Measurements from ENCODE around the gene SLC17A7. TPM values are rescaled to one million over a fixed set of nuclear protein-coding genes. Genes with fewer than 3 reads are reported as not detected.

Gene SLC17A7
- total and polyA plus RNA-seq, 2 of the 13 experiments (the other 11 are each of a cell fraction or from before 2014, with no cell fraction given) = 0.32 TPM; not detected in 1

GRCh38 chr19:49451430-49452181 is 10.3 kb upstream of the SLC17A7 start, which contains the start of gene PIH1D1 (continued):
- TF ChIP-seq HMGXB3 (CRISPR knock-in tag; IDR thresholded peaks at IDR 0.05; ENCODE audit: borderline replicate concordance) (0 out of 2 replicates have a peak, but pooled peaks have one; percentile 26), NKX3-1 (CRISPR knock-in tag; IDR thresholded peaks at IDR 0.05) (no peak), TGIF2 (CRISPR knock-in tag; IDR thresholded peaks at IDR 0.05) (no peak), TCF12 (IDR thresholded peaks at IDR 0.05) (no peak), TCF12 (CRISPR knock-in tag; IDR thresholded peaks at IDR 0.05) (no peak), ZNF264 (CRISPR knock-in tag; IDR thresholded peaks at IDR 0.05) (no peak; the same call in 1 of the 2 replicates), BRCA1 (CRISPR knock-in tag; IDR thresholded peaks at IDR 0.05) (no peak), BCL3 (CRISPR knock-in tag; IDR thresholded peaks at IDR 0.05) (peak; percentile 38; the same call in 1 of the 2 replicates), ZNF709 (CRISPR knock-in tag; IDR thresholded peaks at IDR 0.05) (peak; percentile 83; the same call in 1 of the 2 replicates), ZBTB7A (CRISPR knock-in tag; IDR thresholded peaks at IDR 0.05) (no peak), ZNF207 (IDR thresholded peaks at IDR 0.05; ENCODE audit: borderline replicate concordance) (no peak), PITX1 (CRISPR knock-in tag; IDR thresholded peaks at IDR 0.05) (peak; percentile 26; the same call in 1 of the 2 replicates), KAT7 (CRISPR knock-in tag; IDR thresholded peaks at IDR 0.05; ENCODE audit: borderline replicate concordance) (peak; percentile 30; the same call in 1 of the 2 replicates), ZEB1 (IDR thresholded peaks at IDR 0.05; ENCODE audit: insufficient replicate concordance, low read depth) (no peak), ZNF281 (CRISPR knock-in tag; IDR thresholded peaks at IDR 0.05; ENCODE audit: borderline replicate concordance) (no peak)
- TF ChIP-seq, protein P1, sequence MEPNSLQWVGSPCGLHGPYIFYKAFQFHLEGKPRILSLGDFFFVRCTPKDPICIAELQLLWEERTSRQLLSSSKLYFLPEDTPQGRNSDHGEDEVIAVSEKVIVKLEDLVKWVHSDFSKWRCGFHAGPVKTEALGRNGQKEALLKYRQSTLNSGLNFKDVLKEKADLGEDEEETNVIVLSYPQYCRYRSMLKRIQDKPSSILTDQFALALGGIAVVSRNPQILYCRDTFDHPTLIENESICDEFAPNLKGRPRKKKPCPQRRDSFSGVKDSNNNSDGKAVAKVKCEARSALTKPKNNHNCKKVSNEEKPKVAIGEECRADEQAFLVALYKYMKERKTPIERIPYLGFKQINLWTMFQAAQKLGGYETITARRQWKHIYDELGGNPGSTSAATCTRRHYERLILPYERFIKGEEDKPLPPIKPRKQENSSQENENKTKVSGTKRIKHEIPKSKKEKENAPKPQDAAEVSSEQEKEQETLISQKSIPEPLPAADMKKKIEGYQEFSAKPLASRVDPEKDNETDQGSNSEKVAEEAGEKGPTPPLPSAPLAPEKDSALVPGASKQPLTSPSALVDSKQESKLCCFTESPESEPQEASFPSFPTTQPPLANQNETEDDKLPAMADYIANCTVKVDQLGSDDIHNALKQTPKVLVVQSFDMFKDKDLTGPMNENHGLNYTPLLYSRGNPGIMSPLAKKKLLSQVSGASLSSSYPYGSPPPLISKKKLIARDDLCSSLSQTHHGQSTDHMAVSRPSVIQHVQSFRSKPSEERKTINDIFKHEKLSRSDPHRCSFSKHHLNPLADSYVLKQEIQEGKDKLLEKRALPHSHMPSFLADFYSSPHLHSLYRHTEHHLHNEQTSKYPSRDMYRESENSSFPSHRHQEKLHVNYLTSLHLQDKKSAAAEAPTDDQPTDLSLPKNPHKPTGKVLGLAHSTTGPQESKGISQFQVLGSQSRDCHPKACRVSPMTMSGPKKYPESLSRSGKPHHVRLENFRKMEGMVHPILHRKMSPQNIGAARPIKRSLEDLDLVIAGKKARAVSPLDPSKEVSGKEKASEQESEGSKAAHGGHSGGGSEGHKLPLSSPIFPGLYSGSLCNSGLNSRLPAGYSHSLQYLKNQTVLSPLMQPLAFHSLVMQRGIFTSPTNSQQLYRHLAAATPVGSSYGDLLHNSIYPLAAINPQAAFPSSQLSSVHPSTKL (CRISPR knock-in tag; IDR thresholded peaks at IDR 0.05) = 0 out of 2 replicates have a peak, but pooled peaks have one; percentile 33
